ENCODE results near the gene CDH13.

- TF ChIP-seq CTCF (IDR thresholded peaks at IDR 0.05) (no peak), ZFX (IDR thresholded peaks at IDR 0.05; ENCODE audit: borderline replicate concordance) (no peak)
Observed at GRCh38 chr16:83508295-83508694, 881.5 kb downstream of the CDH13 start.
